ENCODE data around the gene NRCAM.

NRCAM gene

GRCh38 chr7:108104324-108104723 is 351.9 kb downstream of the NRCAM start:
- Mint-ChIP-seq H3K4me3 (no peak overlapping the region), H3K9me3 (no peaks in the 10 kb centered on the region), H3K27ac (no peak overlapping the region), H3K36me3 (ENCODE audit: insufficient read depth) (no peaks in the 10 kb centered on the region), H3K4me1 (ENCODE audit: low read depth in 2 of 2) (no peaks in the 10 kb centered on the region), H3K27me3 (peaks cover 0 to 15% of the 10 kb centered on the region in 2 donors)
- DNase-seq (no peak), ATAC-seq (replicated peaks) (no peak)

- no peaks in the 10 kb centered on the region for H3K9me3 Mint-ChIP-seq
- no peak for DNase-seq
- H3K27ac Mint-ChIP-seq: no peak overlapping the region
- no peak overlapping the region for H3K4me3 Mint-ChIP-seq
- no peaks in the 10 kb centered on the region for H3K36me3 Mint-ChIP-seq (ENCODE audit: insufficient read depth)
- no peak for ATAC-seq (replicated peaks)
- no peaks in the 10 kb centered on the region for H3K4me1 Mint-ChIP-seq (ENCODE audit: low read depth in 2 of 2)
- peaks cover 6 to 15% of the 10 kb centered on the region in 2 donors for H3K27me3 Mint-ChIP-seq
Measured at GRCh38 chr7:108103558-108104298, 352.5 kb downstream of the NRCAM start.

- H3K36me3 Mint-ChIP-seq (ENCODE audit: insufficient read depth): no peaks in the 10 kb centered on the region
- DNase-seq: no peak
- no peak overlapping the region for H3K27ac Mint-ChIP-seq
- ATAC-seq (replicated peaks): no peak
- no peak overlapping the region for H3K4me3 Mint-ChIP-seq
- H3K9me3 Mint-ChIP-seq: no peaks in the 10 kb centered on the region
- H3K4me1 Mint-ChIP-seq (ENCODE audit: low read depth in 2 of 2): no peaks in the 10 kb centered on the region
- peaks cover 6 to 15% of the 10 kb centered on the region in 2 donors for H3K27me3 Mint-ChIP-seq
Measured at GRCh38 chr7:108102671-108103312, 353.4 kb downstream of the NRCAM start.

GRCh38 chr7:108101759-108102158 is 354.5 kb downstream of the NRCAM start:
- ATAC-seq (replicated peaks): no peak
- H3K27ac Mint-ChIP-seq: no peak overlapping the region

GRCh38 chr7:108099713-108100112 is 356.5 kb downstream of the NRCAM start:
- no peaks in the 10 kb centered on the region for H3K9me3 Mint-ChIP-seq
- H3K27me3 Mint-ChIP-seq: peaks cover 15 to 20% of the 10 kb centered on the region in 2 donors
- H3K36me3 Mint-ChIP-seq (ENCODE audit: insufficient read depth): no peaks in the 10 kb centered on the region
- no peaks in the 10 kb centered on the region for H3K4me1 Mint-ChIP-seq (ENCODE audit: low read depth in 2 of 2)
- H3K27ac Mint-ChIP-seq: no peak overlapping the region
- H3K4me3 Mint-ChIP-seq: no peak overlapping the region
- DNase-seq: no peak
- ATAC-seq (replicated peaks): no peak

More at GRCh38 chr7:108101759-108102158, 354.5 kb downstream of the NRCAM start:
- peaks cover 6 to 15% of the 10 kb centered on the region in 2 donors for H3K27me3 Mint-ChIP-seq
- H3K4me3 Mint-ChIP-seq: no peak overlapping the region
- no peak for DNase-seq
- H3K36me3 Mint-ChIP-seq (ENCODE audit: insufficient read depth): no peaks in the 10 kb centered on the region
- no peaks in the 10 kb centered on the region for H3K4me1 Mint-ChIP-seq (ENCODE audit: low read depth in 2 of 2)
- H3K9me3 Mint-ChIP-seq: no peaks in the 10 kb centered on the region

GRCh38 chr7:108097703-108098102 is 358.5 kb downstream of the NRCAM start:
- DNase-seq (no peak), ATAC-seq (replicated peaks) (no peak)
- no peaks in the 10 kb centered on the region for H3K9me3 Mint-ChIP-seq
- no peaks in the 10 kb centered on the region for H3K36me3 Mint-ChIP-seq (ENCODE audit: insufficient read depth)
- H3K27me3 Mint-ChIP-seq: peaks cover 6 to 28% of the 10 kb centered on the region in 2 donors
- no peaks in the 10 kb centered on the region for H3K4me1 Mint-ChIP-seq (ENCODE audit: low read depth in 2 of 2)
- no peak overlapping the region for H3K4me3 Mint-ChIP-seq
- H3K27ac Mint-ChIP-seq: no peak overlapping the region
